GM19099 (cell line): ENCODE measurements around the gene CST2.

Experiments used
- POLR2A ChIP-seq: IDR thresholded peaks from 3 replicates; pipeline ENCODE4 v1.6.1; 2011; ENCODE audit warnings: low read depth; ENCODE audit not compliant: insufficient read length; ENCODE audit errors: extremely low read depth

Gene CST2

GRCh38 chr20:23823621-23824324 is 2.8 kb downstream of the CST2 start:
- no peak for TF ChIP-seq POLR2A

- TF ChIP-seq POLR2A: no peak
Measured at GRCh38 chr20:23823111-23823510, 3.4 kb downstream of the CST2 start.

GRCh38 chr20:23820493-23820892 is 6.0 kb downstream of the CST2 start:
- TF ChIP-seq POLR2A: no peak

- no peak for TF ChIP-seq POLR2A
Measured at GRCh38 chr20:23800865-23801264, 25.7 kb downstream of the CST2 start.

- TF ChIP-seq POLR2A: no peak
Measured at GRCh38 chr20:23795526-23795925, 31.0 kb downstream of the CST2 start.

- TF ChIP-seq POLR2A: no peak
Measured at GRCh38 chr20:23794841-23795240, 31.7 kb downstream of the CST2 start.

- TF ChIP-seq POLR2A: no peak
Measured at GRCh38 chr20:23794065-23794464, 32.5 kb downstream of the CST2 start.

- TF ChIP-seq POLR2A: no peak
Measured at GRCh38 chr20:23783447-23783846, 43.1 kb downstream of the CST2 start.

GRCh38 chr20:23782366-23782983 is 44.1 kb downstream of the CST2 start:
- TF ChIP-seq POLR2A: no peak

GRCh38 chr20:23776067-23776771 is 50.3 kb downstream of the CST2 start:
- TF ChIP-seq POLR2A: no peak

GRCh38 chr20:23774081-23774480 is 52.4 kb downstream of the CST2 start:
- no peak for TF ChIP-seq POLR2A
